ENCODE results near the gene COL5A3.

- TF ChIP-seq, protein P1, sequence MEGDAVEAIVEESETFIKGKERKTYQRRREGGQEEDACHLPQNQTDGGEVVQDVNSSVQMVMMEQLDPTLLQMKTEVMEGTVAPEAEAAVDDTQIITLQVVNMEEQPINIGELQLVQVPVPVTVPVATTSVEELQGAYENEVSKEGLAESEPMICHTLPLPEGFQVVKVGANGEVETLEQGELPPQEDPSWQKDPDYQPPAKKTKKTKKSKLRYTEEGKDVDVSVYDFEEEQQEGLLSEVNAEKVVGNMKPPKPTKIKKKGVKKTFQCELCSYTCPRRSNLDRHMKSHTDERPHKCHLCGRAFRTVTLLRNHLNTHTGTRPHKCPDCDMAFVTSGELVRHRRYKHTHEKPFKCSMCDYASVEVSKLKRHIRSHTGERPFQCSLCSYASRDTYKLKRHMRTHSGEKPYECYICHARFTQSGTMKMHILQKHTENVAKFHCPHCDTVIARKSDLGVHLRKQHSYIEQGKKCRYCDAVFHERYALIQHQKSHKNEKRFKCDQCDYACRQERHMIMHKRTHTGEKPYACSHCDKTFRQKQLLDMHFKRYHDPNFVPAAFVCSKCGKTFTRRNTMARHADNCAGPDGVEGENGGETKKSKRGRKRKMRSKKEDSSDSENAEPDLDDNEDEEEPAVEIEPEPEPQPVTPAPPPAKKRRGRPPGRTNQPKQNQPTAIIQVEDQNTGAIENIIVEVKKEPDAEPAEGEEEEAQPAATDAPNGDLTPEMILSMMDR (IDR thresholded peaks at IDR 0.05 in 4 of 5, conservative IDR thresholded peaks at IDR 0.05 in 1 of 5), result no peak
- TF ChIP-seq POLR2A (IDR thresholded peaks at IDR 0.05), result no peak
Observed at GRCh38 chr19:9940778-9941177, 69.5 kb downstream of the COL5A3 start.
